HG03280 (cell line): ENCODE measurements around the gene GNE.
"Not testable (repeated sequence)": the region's sequence is repeated elsewhere in the genome, so short reads cannot be mapped to it uniquely, and the experiment has no call there.

ENCODE experiments used
- ATAC-seq: cut with Tn5 transposase; IDR thresholded peaks from one replicate; pipeline ENCODE4 v1.9.1; 2021; ENCODE audit warnings: mild to moderate bottlenecking, moderate library complexity; ENCODE audit not compliant: unreplicated experiment

GNE gene

GRCh38 chr9:36211510-36211909 lies 46.7 kb downstream of the GNE start:
- ATAC-seq = no peak

GRCh38 chr9:36210722-36211121 lies 47.5 kb downstream of the GNE start:
- no peak for ATAC-seq

GRCh38 chr9:36208521-36209253 lies 49.6 kb downstream of the GNE start:
- ATAC-seq = no peak

- ATAC-seq = no peak
Measured at GRCh38 chr9:36207546-36208012, 50.7 kb downstream of the GNE start.

GRCh38 chr9:36207016-36207415 lies 51.2 kb downstream of the GNE start:
- ATAC-seq = no peak

- no peak for ATAC-seq
Measured at GRCh38 chr9:36204906-36205547, 53.2 kb downstream of the GNE start.

- no peak for ATAC-seq
Measured at GRCh38 chr9:36194326-36195000, 63.8 kb downstream of the GNE start.

GRCh38 chr9:36193023-36193422 lies 65.2 kb downstream of the GNE start:
- no peak for ATAC-seq

GRCh38 chr9:36192196-36192595 lies 66.1 kb downstream of the GNE start:
- ATAC-seq = no peak

GRCh38 chr9:36191686-36192085 lies 66.6 kb downstream of the GNE start:
- ATAC-seq = no peak

GRCh38 chr9:36191290-36191645 lies 67.0 kb downstream of the GNE start:
- peak; percentile 6 for ATAC-seq

- ATAC-seq = peak; percentile 98
Measured at GRCh38 chr9:36190388-36191289, 67.6 kb downstream of the GNE start, which contains the start of gene CLTA. Gene CLTA (plus strand): TSS chr9:36190921. CDS start chr9:36191057, 136 bp downstream.

- ATAC-seq = no peak
Measured at GRCh38 chr9:36189976-36190375, 68.3 kb downstream of the GNE start.

GRCh38 chr9:36188212-36188611 lies 70.0 kb downstream of the GNE start:
- ATAC-seq = no peak

GRCh38 chr9:36187414-36187813 lies 70.8 kb downstream of the GNE start:
- ATAC-seq = no peak

GRCh38 chr9:36180243-36180642 lies 78.0 kb downstream of the GNE start:
- not testable (repeated sequence) for ATAC-seq

- ATAC-seq = no peak
Measured at GRCh38 chr9:36177571-36177970, 80.7 kb downstream of the GNE start.

- not testable (repeated sequence) for ATAC-seq
Measured at GRCh38 chr9:36176496-36176895, 81.8 kb downstream of the GNE start.

GRCh38 chr9:36175209-36175608 lies 83.0 kb downstream of the GNE start:
- ATAC-seq = not testable (repeated sequence)

- no peak for ATAC-seq
Measured at GRCh38 chr9:36174731-36175130, 83.5 kb downstream of the GNE start.

- ATAC-seq = no peak
Measured at GRCh38 chr9:36174271-36174670, 84.0 kb downstream of the GNE start.
